ENCODE data around the gene CBY2.

DNA sequence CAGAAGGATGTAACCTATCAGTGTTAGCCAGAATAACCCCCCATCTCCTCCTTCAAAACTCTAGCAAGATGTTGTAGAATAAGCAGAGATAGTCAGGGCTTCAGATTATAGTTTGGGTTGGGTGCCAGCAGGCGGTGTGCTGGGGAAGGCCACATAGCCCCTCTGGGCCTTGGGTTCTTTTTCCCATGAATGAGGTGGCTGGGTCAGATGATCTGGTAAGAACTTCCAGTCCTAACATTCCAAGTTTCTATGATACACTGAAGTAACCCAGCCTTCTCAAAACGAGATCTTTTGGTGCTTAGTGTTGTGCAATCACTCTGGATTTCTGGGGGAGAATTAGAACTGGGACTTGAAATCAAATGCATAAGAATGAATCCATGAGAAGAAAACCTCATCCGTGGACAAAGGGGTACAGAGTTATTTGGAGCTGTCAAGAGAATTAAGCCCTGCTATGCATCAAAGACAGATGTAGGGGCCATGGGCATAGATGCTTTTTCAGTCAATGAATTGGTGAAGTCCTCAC is 810 bp downstream of the CBY2 start:
- TF ChIP-seq POLR2A (IDR thresholded peaks at IDR 0.05): no peak
- no peak for TF ChIP-seq CTCF (IDR thresholded peaks at IDR 0.05)
